Thyroid gland (tissue), 4 donors: ENCODE data around the gene HRG.

Source experiments
- POLR2A ChIP-seq, 2 donors: fragments of 450-650 bp; IDR thresholded peaks; one replicate each; pipeline ENCODE4 v1.6.1; 2017; ENCODE audit warnings: antibody characterized with exemption in 2 of 2, mild to moderate bottlenecking in 2 of 2, moderate library complexity in 1 of 2
- TF ChIP-seq, protein P1 (sequence below), 6 experiments: fragments of 200-600 bp in 3 of 6; fragments of 450-650 bp in 3 of 6; sonication (generic) in 3 of 6; IDR thresholded peaks; one replicate each; pipeline ENCODE4 v1.5.1; 2016 to 2019; ENCODE audit warnings: antibody characterized with exemption in 6 of 6, mild to moderate bottlenecking in 2 of 6, inconsistent platforms in 1 of 6, moderate library complexity in 1 of 6

DNA sequence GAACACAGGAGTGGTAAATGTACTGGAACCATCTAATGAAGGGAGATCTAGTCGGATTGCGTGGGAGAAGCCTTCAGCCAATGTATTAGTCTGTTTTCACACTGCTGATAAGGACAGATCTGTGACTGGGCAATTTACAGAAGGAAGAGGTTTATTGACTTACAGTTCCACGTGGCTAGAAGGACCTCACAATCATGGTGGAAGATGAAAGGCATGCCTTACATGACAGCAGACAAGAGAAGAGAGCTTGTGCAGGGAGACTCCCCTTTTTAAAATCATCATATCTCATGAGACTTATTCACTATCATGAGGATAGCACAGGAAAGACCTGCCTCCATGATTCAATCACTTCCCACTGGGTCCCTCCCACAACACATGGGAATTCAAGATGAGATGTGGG lies 17.0 kb downstream of the HRG start:
- TF ChIP-seq, protein P1, sequence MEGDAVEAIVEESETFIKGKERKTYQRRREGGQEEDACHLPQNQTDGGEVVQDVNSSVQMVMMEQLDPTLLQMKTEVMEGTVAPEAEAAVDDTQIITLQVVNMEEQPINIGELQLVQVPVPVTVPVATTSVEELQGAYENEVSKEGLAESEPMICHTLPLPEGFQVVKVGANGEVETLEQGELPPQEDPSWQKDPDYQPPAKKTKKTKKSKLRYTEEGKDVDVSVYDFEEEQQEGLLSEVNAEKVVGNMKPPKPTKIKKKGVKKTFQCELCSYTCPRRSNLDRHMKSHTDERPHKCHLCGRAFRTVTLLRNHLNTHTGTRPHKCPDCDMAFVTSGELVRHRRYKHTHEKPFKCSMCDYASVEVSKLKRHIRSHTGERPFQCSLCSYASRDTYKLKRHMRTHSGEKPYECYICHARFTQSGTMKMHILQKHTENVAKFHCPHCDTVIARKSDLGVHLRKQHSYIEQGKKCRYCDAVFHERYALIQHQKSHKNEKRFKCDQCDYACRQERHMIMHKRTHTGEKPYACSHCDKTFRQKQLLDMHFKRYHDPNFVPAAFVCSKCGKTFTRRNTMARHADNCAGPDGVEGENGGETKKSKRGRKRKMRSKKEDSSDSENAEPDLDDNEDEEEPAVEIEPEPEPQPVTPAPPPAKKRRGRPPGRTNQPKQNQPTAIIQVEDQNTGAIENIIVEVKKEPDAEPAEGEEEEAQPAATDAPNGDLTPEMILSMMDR (IDR thresholded peaks at IDR 0.05), result no peak
- TF ChIP-seq POLR2A (IDR thresholded peaks at IDR 0.05), result no peak
